Measurements from ENCODE around the gene NCOA4.

DNA sequence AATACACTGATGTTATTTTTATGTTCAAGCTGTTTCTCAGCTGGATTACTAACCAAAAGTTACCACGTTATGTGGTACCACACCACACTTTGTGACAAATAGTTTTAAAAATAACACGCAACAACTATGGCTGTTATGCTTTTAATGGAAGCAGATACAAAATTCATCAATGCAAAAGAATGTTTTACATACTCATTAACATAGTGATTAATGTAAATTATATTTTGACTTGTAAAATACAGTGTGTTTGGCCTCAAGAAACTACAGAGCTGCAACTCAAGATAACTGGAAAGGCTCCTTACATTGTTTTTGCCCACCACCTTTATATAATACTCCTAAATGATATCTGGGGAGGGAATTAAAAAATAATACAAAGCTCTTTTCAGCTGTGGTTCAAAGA lies 25.5 kb downstream of the NCOA4 start:
- TF ChIP-seq, protein P1, sequence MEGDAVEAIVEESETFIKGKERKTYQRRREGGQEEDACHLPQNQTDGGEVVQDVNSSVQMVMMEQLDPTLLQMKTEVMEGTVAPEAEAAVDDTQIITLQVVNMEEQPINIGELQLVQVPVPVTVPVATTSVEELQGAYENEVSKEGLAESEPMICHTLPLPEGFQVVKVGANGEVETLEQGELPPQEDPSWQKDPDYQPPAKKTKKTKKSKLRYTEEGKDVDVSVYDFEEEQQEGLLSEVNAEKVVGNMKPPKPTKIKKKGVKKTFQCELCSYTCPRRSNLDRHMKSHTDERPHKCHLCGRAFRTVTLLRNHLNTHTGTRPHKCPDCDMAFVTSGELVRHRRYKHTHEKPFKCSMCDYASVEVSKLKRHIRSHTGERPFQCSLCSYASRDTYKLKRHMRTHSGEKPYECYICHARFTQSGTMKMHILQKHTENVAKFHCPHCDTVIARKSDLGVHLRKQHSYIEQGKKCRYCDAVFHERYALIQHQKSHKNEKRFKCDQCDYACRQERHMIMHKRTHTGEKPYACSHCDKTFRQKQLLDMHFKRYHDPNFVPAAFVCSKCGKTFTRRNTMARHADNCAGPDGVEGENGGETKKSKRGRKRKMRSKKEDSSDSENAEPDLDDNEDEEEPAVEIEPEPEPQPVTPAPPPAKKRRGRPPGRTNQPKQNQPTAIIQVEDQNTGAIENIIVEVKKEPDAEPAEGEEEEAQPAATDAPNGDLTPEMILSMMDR (IDR thresholded peaks at IDR 0.05): no peak
- TF ChIP-seq, protein P2, sequence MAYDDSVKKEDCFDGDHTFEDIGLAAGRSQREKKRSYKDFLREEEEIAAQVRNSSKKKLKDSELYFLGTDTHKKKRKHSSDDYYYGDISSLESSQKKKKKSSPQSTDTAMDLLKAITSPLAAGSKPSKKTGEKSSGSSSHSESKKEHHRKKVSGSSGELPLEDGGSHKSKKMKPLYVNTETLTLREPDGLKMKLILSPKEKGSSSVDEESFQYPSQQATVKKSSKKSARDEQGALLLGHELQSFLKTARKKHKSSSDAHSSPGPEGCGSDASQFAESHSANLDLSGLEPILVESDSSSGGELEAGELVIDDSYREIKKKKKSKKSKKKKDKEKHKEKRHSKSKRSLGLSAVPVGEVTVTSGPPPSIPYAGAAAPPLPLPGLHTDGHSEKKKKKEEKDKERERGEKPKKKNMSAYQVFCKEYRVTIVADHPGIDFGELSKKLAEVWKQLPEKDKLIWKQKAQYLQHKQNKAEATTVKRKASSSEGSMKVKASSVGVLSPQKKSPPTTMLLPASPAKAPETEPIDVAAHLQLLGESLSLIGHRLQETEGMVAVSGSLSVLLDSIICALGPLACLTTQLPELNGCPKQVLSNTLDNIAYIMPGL (CRISPR knock-in tag; IDR thresholded peaks at IDR 0.05): no peak
- TF ChIP-seq, protein P3, sequence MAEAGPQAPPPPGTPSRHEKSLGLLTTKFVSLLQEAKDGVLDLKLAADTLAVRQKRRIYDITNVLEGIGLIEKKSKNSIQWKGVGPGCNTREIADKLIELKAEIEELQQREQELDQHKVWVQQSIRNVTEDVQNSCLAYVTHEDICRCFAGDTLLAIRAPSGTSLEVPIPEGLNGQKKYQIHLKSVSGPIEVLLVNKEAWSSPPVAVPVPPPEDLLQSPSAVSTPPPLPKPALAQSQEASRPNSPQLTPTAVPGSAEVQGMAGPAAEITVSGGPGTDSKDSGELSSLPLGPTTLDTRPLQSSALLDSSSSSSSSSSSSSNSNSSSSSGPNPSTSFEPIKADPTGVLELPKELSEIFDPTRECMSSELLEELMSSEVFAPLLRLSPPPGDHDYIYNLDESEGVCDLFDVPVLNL (CRISPR knock-in tag; IDR thresholded peaks at IDR 0.05; ENCODE audit: borderline replicate concordance, low read depth): no peak
- TF ChIP-seq IRF2 (CRISPR knock-in tag; IDR thresholded peaks at IDR 0.05; ENCODE audit: borderline replicate concordance, low read depth) (no peak), ZNF138 (CRISPR knock-in tag; conservative IDR thresholded peaks at IDR 0.05) (no peak), NR2C2 (CRISPR knock-in tag; IDR thresholded peaks at IDR 0.05) (no peak), GABPB1 (CRISPR knock-in tag; IDR thresholded peaks at IDR 0.05) (no peak), JUN (CRISPR knock-in tag; IDR thresholded peaks at IDR 0.05) (no peak), NR1H2 (CRISPR knock-in tag; IDR thresholded peaks at IDR 0.05) (no peak)
- TF ChIP-seq, protein P4, sequence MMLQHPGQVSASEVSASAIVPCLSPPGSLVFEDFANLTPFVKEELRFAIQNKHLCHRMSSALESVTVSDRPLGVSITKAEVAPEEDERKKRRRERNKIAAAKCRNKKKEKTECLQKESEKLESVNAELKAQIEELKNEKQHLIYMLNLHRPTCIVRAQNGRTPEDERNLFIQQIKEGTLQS (CRISPR knock-in tag; conservative IDR thresholded peaks at IDR 0.05): no peak
- TF ChIP-seq, protein P5, sequence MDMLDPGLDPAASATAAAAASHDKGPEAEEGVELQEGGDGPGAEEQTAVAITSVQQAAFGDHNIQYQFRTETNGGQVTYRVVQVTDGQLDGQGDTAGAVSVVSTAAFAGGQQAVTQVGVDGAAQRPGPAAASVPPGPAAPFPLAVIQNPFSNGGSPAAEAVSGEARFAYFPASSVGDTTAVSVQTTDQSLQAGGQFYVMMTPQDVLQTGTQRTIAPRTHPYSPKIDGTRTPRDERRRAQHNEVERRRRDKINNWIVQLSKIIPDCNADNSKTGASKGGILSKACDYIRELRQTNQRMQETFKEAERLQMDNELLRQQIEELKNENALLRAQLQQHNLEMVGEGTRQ (CRISPR knock-in tag; IDR thresholded peaks at IDR 0.05): no peak
- TF ChIP-seq, protein P6, sequence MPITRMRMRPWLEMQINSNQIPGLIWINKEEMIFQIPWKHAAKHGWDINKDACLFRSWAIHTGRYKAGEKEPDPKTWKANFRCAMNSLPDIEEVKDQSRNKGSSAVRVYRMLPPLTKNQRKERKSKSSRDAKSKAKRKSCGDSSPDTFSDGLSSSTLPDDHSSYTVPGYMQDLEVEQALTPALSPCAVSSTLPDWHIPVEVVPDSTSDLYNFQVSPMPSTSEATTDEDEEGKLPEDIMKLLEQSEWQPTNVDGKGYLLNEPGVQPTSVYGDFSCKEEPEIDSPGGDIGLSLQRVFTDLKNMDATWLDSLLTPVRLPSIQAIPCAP (CRISPR knock-in tag; IDR thresholded peaks at IDR 0.05): no peak
- TF ChIP-seq, protein P7, sequence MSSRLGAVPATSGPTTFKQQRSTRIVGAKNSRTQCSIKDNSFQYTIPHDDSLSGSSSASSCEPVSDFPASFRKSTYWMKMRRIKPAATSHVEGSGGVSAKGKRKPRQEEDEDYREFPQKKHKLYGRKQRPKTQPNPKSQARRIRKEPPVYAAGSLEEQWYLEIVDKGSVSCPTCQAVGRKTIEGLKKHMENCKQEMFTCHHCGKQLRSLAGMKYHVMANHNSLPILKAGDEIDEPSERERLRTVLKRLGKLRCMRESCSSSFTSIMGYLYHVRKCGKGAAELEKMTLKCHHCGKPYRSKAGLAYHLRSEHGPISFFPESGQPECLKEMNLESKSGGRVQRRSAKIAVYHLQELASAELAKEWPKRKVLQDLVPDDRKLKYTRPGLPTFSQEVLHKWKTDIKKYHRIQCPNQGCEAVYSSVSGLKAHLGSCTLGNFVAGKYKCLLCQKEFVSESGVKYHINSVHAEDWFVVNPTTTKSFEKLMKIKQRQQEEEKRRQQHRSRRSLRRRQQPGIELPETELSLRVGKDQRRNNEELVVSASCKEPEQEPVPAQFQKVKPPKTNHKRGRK (CRISPR knock-in tag; IDR thresholded peaks at IDR 0.05; ENCODE audit: borderline replicate concordance): no peak

Measured in WTC11 (cell line).